GM19025 (cell line): Measurements from ENCODE around the gene HTR1D.
A peak's percentile ranks its signal among the peaks of the same experiment; 100 is the strongest.

Experiments used
- ATAC-seq: cut with Tn5 transposase; IDR thresholded peaks from one replicate; pipeline ENCODE4 v1.9.1; 2021; ENCODE audit warnings: mild to moderate bottlenecking, low read depth, moderate library complexity; ENCODE audit not compliant: unreplicated experiment

Gene HTR1D

GRCh38 chr1:23187637-23188036 lies 29.7 kb downstream of the HTR1D start:
- no peak for ATAC-seq

GRCh38 chr1:23185381-23185780 lies 31.9 kb downstream of the HTR1D start:
- no peak for ATAC-seq

GRCh38 chr1:23184212-23184934 lies 32.9 kb downstream of the HTR1D start:
- no peak for ATAC-seq

GRCh38 chr1:23179862-23180261 lies 37.4 kb downstream of the HTR1D start:
- no peak for ATAC-seq

GRCh38 chr1:23178950-23179349 lies 38.4 kb downstream of the HTR1D start:
- no peak for ATAC-seq

- no peak for ATAC-seq
Measured at GRCh38 chr1:23178414-23178813, 38.9 kb downstream of the HTR1D start.

GRCh38 chr1:23177438-23178380 lies 39.6 kb downstream of the HTR1D start:
- ATAC-seq: no peak

GRCh38 chr1:23177031-23177430 lies 40.3 kb downstream of the HTR1D start:
- no peak for ATAC-seq

GRCh38 chr1:23174426-23175110 lies 42.7 kb downstream of the HTR1D start:
- ATAC-seq: no peak

GRCh38 chr1:23171181-23171755 lies 46.0 kb downstream of the HTR1D start:
- no peak for ATAC-seq

GRCh38 chr1:23169727-23170335 lies 47.5 kb downstream of the HTR1D start:
- ATAC-seq: no peak

GRCh38 chr1:23169195-23169575 lies 48.1 kb downstream of the HTR1D start:
- ATAC-seq: no peak

GRCh38 chr1:23168445-23169194 lies 48.7 kb downstream of the HTR1D start, which contains the start of gene LUZP1:
Gene LUZP1 (minus strand): TSS chr1:23168856.
- ATAC-seq: peak; percentile 60

GRCh38 chr1:23168079-23168444 lies 49.2 kb downstream of the HTR1D start:
- no peak for ATAC-seq

- no peak for ATAC-seq
Measured at GRCh38 chr1:23167353-23168078, 49.8 kb downstream of the HTR1D start.

GRCh38 chr1:23166854-23167253 lies 50.4 kb downstream of the HTR1D start:
- no peak for ATAC-seq

- ATAC-seq: no peak
Measured at GRCh38 chr1:23163395-23163794, 53.9 kb downstream of the HTR1D start.

GRCh38 chr1:23159963-23160877 lies 57.1 kb downstream of the HTR1D start:
- no peak for ATAC-seq
